ENCODE measurements around the gene OR4M2. TPM values are rescaled to one million over a fixed set of nuclear protein-coding genes. Genes with fewer than 3 reads are reported as not detected.
"Not testable (repeated sequence)": the region's sequence is repeated elsewhere in the genome, so short reads cannot be mapped to it uniquely, and the experiment has no call there.

The OR4M2 gene
- total RNA-seq, result not detected

GRCh38 chr15:22080227-22080626 is at the start of gene OR4M2:
TSS of gene OR4M2 (plus strand) at chr15:22080527. CDS start at chr15:22080625, 98 bp downstream.
- H3K9me3 ChIP-seq; H3K36me3 ChIP-seq; H3K27ac ChIP-seq; H3K27me3 ChIP-seq; H3K4me3 ChIP-seq; DNase-seq (ENCODE audit: low spot score in 2 of 2); H3K4me1 ChIP-seq: not testable (repeated sequence)
- no CpG with 5 or more reads among the region's 2 CpGs for WGBS, 2 donors

- not testable (repeated sequence) for H3K27ac ChIP-seq; H3K9me3 ChIP-seq; H3K4me3 ChIP-seq; H3K36me3 ChIP-seq; H3K4me1 ChIP-seq; H3K27me3 ChIP-seq; DNase-seq (ENCODE audit: low spot score in 2 of 2)
These were observed 11.1 kb upstream of the OR4M2 start for GRCh38 chr15:22069267-22069666.

GRCh38 chr15:22081386-22081785 is 1.1 kb downstream of the OR4M2 start:
- H3K27ac ChIP-seq; H3K27me3 ChIP-seq; DNase-seq (ENCODE audit: low spot score in 2 of 2); H3K9me3 ChIP-seq; H3K4me1 ChIP-seq; H3K36me3 ChIP-seq; H3K4me3 ChIP-seq: not testable (repeated sequence)
- no CpG with 5 or more reads among the region's 3 CpGs for WGBS, 2 donors

- WGBS, 2 donors, result no CpG with 5 or more reads among the region's 16 CpGs
- H3K27ac ChIP-seq; H3K36me3 ChIP-seq; H3K27me3 ChIP-seq; DNase-seq (ENCODE audit: low spot score in 2 of 2); H3K4me1 ChIP-seq; H3K4me3 ChIP-seq; H3K9me3 ChIP-seq: not testable (repeated sequence)
These were observed 18.4 kb downstream of the OR4M2 start for GRCh38 chr15:22098616-22099253.

- no CpG with 5 or more reads among the region's 17 CpGs for WGBS, 2 donors
- H3K4me1 ChIP-seq; H3K36me3 ChIP-seq; H3K27me3 ChIP-seq; H3K27ac ChIP-seq; DNase-seq (ENCODE audit: low spot score in 2 of 2); H3K9me3 ChIP-seq; H3K4me3 ChIP-seq: not testable (repeated sequence)
These were observed 19.1 kb downstream of the OR4M2 start for GRCh38 chr15:22099289-22099891.

GRCh38 chr15:22122033-22122432 is 41.7 kb downstream of the OR4M2 start:
- DNase-seq (ENCODE audit: low spot score in 2 of 2); H3K36me3 ChIP-seq; H3K4me1 ChIP-seq; H3K27ac ChIP-seq; H3K4me3 ChIP-seq; H3K27me3 ChIP-seq; H3K9me3 ChIP-seq: not testable (repeated sequence)
- WGBS, 2 donors, result 43 to 77% methylated on average over 2 of the region's 5 CpGs

Other genes starting within 250 kb of the OR4M2 start
- not detected for gene POTEB, start 202.8 kb upstream of the OR4M2 start, total RNA-seq

Data from tibial nerve (tissue), 4 donors.